A549 (cell line): Measurements from ENCODE around the gene FRMD1. TPM values are rescaled to one million over a fixed set of nuclear protein-coding genes. Genes with fewer than 3 reads are reported as not detected.

Experiments used
- ATAC-seq, 2 experiments: fragments of 200-7000 bp in 1 of 2; fragments of >200 bp in 1 of 2; cut with Nextera tagmentation in 1 of 2; cut with Tn5 transposase in 1 of 2; 3 replicates each; pipeline versions ENCODE4 v1.8.0 to v1.9.1; 2018 to 2020; ENCODE audit warnings: mild to moderate bottlenecking in 1 of 2, moderate library complexity in 1 of 2
- CTCF ChIA-PET: fragments of 300-600 bp; sonication (Branson Sonifier 250); formaldehyde crosslinking; extraction: SDS; loops from one replicate; lab custom pipeline; 2021; ENCODE audit warnings: antibody characterized with exemption, inconsistent platforms; lab: Yijun Ruan, JAX
- POLR2A ChIA-PET: fragments of 350-600 bp; formaldehyde crosslinking; extraction: SDS; loops from one replicate; lab custom pipeline; 2021; ENCODE audit warnings: antibody characterized with exemption, inconsistent platforms; lab: Yijun Ruan, JAX
- DNase-seq, 2 experiments: peaks; one replicate each; pipeline versions ENCODE4 v3.0.0 to v3.0.0-alpha.2; 2011 to 2016; ENCODE audit warnings: low read depth in 1 of 2, low spot score in 1 of 2
- FAIRE-seq: peaks from 2 replicates; lab custom pipeline; 2011; peaks lifted over from hg19 to GRCh38; lab: Jason Lieb, UNC
- H3K27ac ChIP-seq, 2 experiments: fragments of >200 bp; sonication (Bioruptor Twin); formaldehyde crosslinking; 3 replicates each; pipeline ENCODE4 v1.5.1; 2016 to 2017
- H3K4me1 ChIP-seq: fragments of >200 bp; sonication (Bioruptor Twin); formaldehyde crosslinking; 3 replicates; pipeline ENCODE4 v1.6.1; 2016
- H3K4me2 ChIP-seq: fragments of >200 bp; sonication (Bioruptor Twin); formaldehyde crosslinking; 3 replicates; pipeline ENCODE4 v1.6.1; 2016
- H3K4me3 ChIP-seq: fragments of >200 bp; sonication (Bioruptor Twin); formaldehyde crosslinking; 3 replicates; pipeline ENCODE4 v1.5.1; 2016
- H3K9me3 ChIP-seq: fragments of >200 bp; sonication (Bioruptor Twin); formaldehyde crosslinking; 3 replicates; pipeline ENCODE4 v1.6.1; 2016
- CBX2 ChIP-seq: fragments of 200-600 bp; sonication (generic); IDR thresholded peaks from 2 replicates; pipeline ENCODE4 v1.6.1; 2016; ENCODE audit warnings: low read depth, mild to moderate bottlenecking, borderline replicate concordance
- CBX8 ChIP-seq: fragments of 200-600 bp; sonication (generic); IDR thresholded peaks from 2 replicates; pipeline ENCODE4 v1.6.1; 2016
- CHD4 ChIP-seq: fragments of 200-600 bp; sonication (generic); IDR thresholded peaks from 2 replicates; pipeline ENCODE4 v1.6.1; 2016; ENCODE audit warnings: antibody characterized with exemption, mild to moderate bottlenecking, borderline replicate concordance
- EHMT2 ChIP-seq: fragments of 200-600 bp; sonication (generic); IDR thresholded peaks from 2 replicates; pipeline ENCODE4 v1.6.1; 2016; ENCODE audit warnings: antibody characterized with exemption, low read depth, mild to moderate bottlenecking, moderate library complexity
- EP300 ChIP-seq, 2 experiments: fragments of >200 bp; sonication (Bioruptor Twin); formaldehyde crosslinking; IDR thresholded peaks; 2 replicates in 1 of 2; 3 replicates in 1 of 2; pipeline ENCODE4 v1.6.1; 2016 to 2017
- FOSL2 ChIP-seq, 2 experiments: fragments of 450-650 bp in 1 of 2; fragments of >200 bp in 1 of 2; sonication (Bioruptor Twin) in 1 of 2; formaldehyde crosslinking; IDR thresholded peaks; 2 replicates each; pipeline versions ENCODE4 v1.5.0 to v1.6.1; 2016 to 2020; ENCODE audit warnings: mild to moderate bottlenecking in 1 of 2, moderate library complexity in 1 of 2
- HES2 ChIP-seq: fragments of >200 bp; sonication (Bioruptor Twin); formaldehyde crosslinking; IDR thresholded peaks from 2 replicates; pipeline ENCODE4 v1.6.1; 2016
- HOXB13 ChIP-seq: fragments of 250-450 bp; sonication (Bioruptor Pico); IDR thresholded peaks from 2 replicates; pipeline ENCODE4 v1.5.0; 2020; ENCODE audit warnings: low read depth, mild to moderate bottlenecking, moderate library complexity
- HOXB5 ChIP-seq: fragments of 250-450 bp; sonication (Bioruptor Pico); IDR thresholded peaks from 2 replicates; pipeline ENCODE4 v1.5.0; 2020; ENCODE audit warnings: mild to moderate bottlenecking, moderate library complexity
- JUNB ChIP-seq: fragments of >200 bp; sonication (Bioruptor Twin); formaldehyde crosslinking; IDR thresholded peaks from 2 replicates; pipeline ENCODE4 v1.6.1; 2016
- KDM1A ChIP-seq: fragments of 200-600 bp; sonication (generic); IDR thresholded peaks from 2 replicates; pipeline ENCODE4 v1.6.1; 2016; ENCODE audit warnings: low read depth, mild to moderate bottlenecking
- KDM5A ChIP-seq: fragments of 200-600 bp; sonication (generic); IDR thresholded peaks from 2 replicates; pipeline ENCODE4 v1.6.1; 2016; ENCODE audit warnings: antibody characterized with exemption, mild to moderate bottlenecking
- MAZ ChIP-seq: fragments of 150-350 bp; IDR thresholded peaks from 2 replicates; pipeline ENCODE4 v1.6.1; 2014; ENCODE audit warnings: antibody characterized with exemption, low read depth, low read length, borderline replicate concordance
- MYC ChIP-seq: IDR thresholded peaks from 2 replicates; pipeline ENCODE4 v1.6.1; 2012; ENCODE audit warnings: mild to moderate bottlenecking, inconsistent platforms, low read length, improper control_type of control experiment, borderline replicate concordance
- NFE2L2 ChIP-seq: fragments of 150-350 bp; conservative IDR thresholded peaks from 2 replicates; pipeline ENCODE4 v1.6.1; 2014; ENCODE audit warnings: low read length
- NPAS2 ChIP-seq: fragments of 250-450 bp; sonication (Bioruptor Pico); IDR thresholded peaks from 2 replicates; pipeline ENCODE4 v1.8.0; 2022; ENCODE audit warnings: mild to moderate bottlenecking, moderate library complexity, borderline replicate concordance
- NR3C1 ChIP-seq: fragments of >200 bp; sonication (Bioruptor Twin); formaldehyde crosslinking; IDR thresholded peaks from 3 replicates; pipeline ENCODE4 v1.6.1; 2017
- PHF8 ChIP-seq: fragments of 200-600 bp; sonication (generic); IDR thresholded peaks from 2 replicates; pipeline ENCODE4 v1.6.1; 2016; ENCODE audit warnings: low read depth, mild to moderate bottlenecking, antibody characterized with exemption, moderate library complexity, borderline replicate concordance
- POLR2A ChIP-seq: IDR thresholded peaks from 2 replicates; pipeline ENCODE4 v1.6.1; 2012; ENCODE audit warnings: mild to moderate bottlenecking, low read length
- POLR2AphosphoS2 ChIP-seq: conservative IDR thresholded peaks from 2 replicates; pipeline ENCODE4 v1.6.1; 2012; ENCODE audit warnings: low read length, improper control_type of control experiment, inconsistent platforms
- RCOR1 ChIP-seq: fragments of 150-350 bp; IDR thresholded peaks from 2 replicates; pipeline ENCODE4 v1.6.1; 2014; ENCODE audit warnings: antibody characterized with exemption, low read length, low read depth
- TFCP2L1 ChIP-seq: fragments of 250-450 bp; sonication (Bioruptor Pico); IDR thresholded peaks from 2 replicates; pipeline ENCODE4 v1.5.0; 2021; ENCODE audit warnings: mild to moderate bottlenecking
- TP53 ChIP-seq: fragments of 250-450 bp; sonication (Bioruptor Pico); IDR thresholded peaks from 2 replicates; pipeline ENCODE4 v1.5.0; 2021; ENCODE audit warnings: mild to moderate bottlenecking, moderate library complexity
- ZSCAN20 ChIP-seq: fragments of 250-450 bp; sonication (Bioruptor Pico); IDR thresholded peaks from 2 replicates; pipeline ENCODE4 v1.8.0; 2022; ENCODE audit warnings: mild to moderate bottlenecking, moderate library complexity
- WGBS: methylation state at CpG from one replicate; pipeline ENCODE4 v1.1.6; 2017; ENCODE audit errors: missing lambda C conversion rate; 5-methylcytosine and 5-hydroxymethylcytosine counted together
- polyA plus RNA-seq, 4 experiments: library from polyadenylated mRNA; depleted of rRNA in 3 of 4; stranded (reverse); fragments of >200 nt; fragmentation: RNase III in 1 of 4; extraction: RNeasy Plus Mini Kit Qiagen cat#74134 plus additional on column Dnase treatment in 1 of 4; gene quantifications; 2 replicates in 3 of 4; 3 replicates in 1 of 4; pipeline ENCODE4 v1.2.3, GENCODE V29; 2011 to 2017
- TF ChIP-seq, protein P1 (sequence below): fragments of 200-600 bp; sonication (generic); IDR thresholded peaks from 2 replicates; pipeline ENCODE4 v1.6.1; 2016; ENCODE audit warnings: antibody characterized with exemption, mild to moderate bottlenecking, moderate library complexity
- TF ChIP-seq, protein P2 (sequence below): fragments of 150-350 bp; IDR thresholded peaks from 2 replicates; pipeline ENCODE4 v1.6.1; 2014; ENCODE audit warnings: low read depth, mild to moderate bottlenecking, low read length
- TF ChIP-seq, protein P3 (sequence below): fragments of 250-450 bp; sonication (Bioruptor Pico); IDR thresholded peaks from 2 replicates; pipeline ENCODE4 v1.5.0; 2021; ENCODE audit warnings: mild to moderate bottlenecking, moderate library complexity, borderline replicate concordance

The FRMD1 gene
- polyA plus RNA-seq, 2 of the 4 experiments (the other 2 are of a cell fraction), result not detected

DNA sequence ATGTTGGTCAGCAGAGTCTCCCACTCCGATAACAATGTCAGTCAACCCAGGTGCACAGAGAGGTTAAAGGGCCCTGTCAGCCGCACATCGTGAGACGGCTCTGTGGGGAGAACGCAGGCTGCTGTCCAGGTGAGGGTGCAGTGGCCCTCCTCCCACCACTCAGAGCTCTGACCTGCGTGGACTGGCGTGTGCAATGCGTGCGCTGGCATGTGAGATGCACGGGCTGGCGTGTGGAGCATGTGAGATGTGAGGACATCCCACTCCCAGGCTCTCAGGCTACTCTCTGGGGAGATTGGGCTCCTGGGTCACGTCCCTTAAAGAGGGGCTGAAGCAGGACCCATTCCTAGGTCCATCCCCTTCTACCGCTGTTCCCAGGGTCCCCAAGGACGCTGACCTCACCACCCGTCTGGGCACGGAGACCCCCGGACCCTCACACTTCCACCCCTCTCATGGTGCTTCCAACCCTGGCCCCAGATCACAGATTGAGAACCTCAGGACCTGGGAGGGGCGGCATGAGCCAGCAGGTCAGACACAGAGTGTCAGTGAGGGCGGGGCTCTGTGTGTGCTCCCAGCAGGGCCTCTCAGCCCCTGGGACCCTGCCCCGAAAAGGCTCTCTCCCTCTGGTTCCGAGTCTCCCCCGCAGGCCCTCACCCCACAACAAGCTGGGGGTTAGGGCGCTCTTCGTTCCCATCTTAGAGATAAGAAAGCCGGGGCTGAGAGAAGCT, 8.6 kb upstream of the FRMD1 start:
- ATAC-seq, result no peak
- 74% methylated on average over 9 of the region's 25 CpGs for WGBS
- no peak for TF ChIP-seq CHD4
- TF ChIP-seq, protein P1, sequence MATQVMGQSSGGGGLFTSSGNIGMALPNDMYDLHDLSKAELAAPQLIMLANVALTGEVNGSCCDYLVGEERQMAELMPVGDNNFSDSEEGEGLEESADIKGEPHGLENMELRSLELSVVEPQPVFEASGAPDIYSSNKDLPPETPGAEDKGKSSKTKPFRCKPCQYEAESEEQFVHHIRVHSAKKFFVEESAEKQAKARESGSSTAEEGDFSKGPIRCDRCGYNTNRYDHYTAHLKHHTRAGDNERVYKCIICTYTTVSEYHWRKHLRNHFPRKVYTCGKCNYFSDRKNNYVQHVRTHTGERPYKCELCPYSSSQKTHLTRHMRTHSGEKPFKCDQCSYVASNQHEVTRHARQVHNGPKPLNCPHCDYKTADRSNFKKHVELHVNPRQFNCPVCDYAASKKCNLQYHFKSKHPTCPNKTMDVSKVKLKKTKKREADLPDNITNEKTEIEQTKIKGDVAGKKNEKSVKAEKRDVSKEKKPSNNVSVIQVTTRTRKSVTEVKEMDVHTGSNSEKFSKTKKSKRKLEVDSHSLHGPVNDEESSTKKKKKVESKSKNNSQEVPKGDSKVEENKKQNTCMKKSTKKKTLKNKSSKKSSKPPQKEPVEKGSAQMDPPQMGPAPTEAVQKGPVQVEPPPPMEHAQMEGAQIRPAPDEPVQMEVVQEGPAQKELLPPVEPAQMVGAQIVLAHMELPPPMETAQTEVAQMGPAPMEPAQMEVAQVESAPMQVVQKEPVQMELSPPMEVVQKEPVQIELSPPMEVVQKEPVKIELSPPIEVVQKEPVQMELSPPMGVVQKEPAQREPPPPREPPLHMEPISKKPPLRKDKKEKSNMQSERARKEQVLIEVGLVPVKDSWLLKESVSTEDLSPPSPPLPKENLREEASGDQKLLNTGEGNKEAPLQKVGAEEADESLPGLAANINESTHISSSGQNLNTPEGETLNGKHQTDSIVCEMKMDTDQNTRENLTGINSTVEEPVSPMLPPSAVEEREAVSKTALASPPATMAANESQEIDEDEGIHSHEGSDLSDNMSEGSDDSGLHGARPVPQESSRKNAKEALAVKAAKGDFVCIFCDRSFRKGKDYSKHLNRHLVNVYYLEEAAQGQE, result no peak
- TF ChIP-seq KDM5A, result no peak
- no peak for TF ChIP-seq TP53 (CRISPR knock-in tag)
- TF ChIP-seq HOXB5, result no peak
- no peak for TF ChIP-seq NR3C1
- TF ChIP-seq EHMT2, result no peak
- TF ChIP-seq PHF8, result no peak
- no peak for TF ChIP-seq TFCP2L1 (CRISPR knock-in tag)
- TF ChIP-seq HES2, result no peak
- no peak for TF ChIP-seq MYC
- TF ChIP-seq RCOR1, result no peak
- TF ChIP-seq POLR2AphosphoS2, result no peak
- TF ChIP-seq, protein P2, sequence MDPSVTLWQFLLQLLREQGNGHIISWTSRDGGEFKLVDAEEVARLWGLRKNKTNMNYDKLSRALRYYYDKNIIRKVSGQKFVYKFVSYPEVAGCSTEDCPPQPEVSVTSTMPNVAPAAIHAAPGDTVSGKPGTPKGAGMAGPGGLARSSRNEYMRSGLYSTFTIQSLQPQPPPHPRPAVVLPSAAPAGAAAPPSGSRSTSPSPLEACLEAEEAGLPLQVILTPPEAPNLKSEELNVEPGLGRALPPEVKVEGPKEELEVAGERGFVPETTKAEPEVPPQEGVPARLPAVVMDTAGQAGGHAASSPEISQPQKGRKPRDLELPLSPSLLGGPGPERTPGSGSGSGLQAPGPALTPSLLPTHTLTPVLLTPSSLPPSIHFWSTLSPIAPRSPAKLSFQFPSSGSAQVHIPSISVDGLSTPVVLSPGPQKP, result no peak
- no peak for TF ChIP-seq MAZ
- TF ChIP-seq, protein P3, sequence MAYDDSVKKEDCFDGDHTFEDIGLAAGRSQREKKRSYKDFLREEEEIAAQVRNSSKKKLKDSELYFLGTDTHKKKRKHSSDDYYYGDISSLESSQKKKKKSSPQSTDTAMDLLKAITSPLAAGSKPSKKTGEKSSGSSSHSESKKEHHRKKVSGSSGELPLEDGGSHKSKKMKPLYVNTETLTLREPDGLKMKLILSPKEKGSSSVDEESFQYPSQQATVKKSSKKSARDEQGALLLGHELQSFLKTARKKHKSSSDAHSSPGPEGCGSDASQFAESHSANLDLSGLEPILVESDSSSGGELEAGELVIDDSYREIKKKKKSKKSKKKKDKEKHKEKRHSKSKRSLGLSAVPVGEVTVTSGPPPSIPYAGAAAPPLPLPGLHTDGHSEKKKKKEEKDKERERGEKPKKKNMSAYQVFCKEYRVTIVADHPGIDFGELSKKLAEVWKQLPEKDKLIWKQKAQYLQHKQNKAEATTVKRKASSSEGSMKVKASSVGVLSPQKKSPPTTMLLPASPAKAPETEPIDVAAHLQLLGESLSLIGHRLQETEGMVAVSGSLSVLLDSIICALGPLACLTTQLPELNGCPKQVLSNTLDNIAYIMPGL (CRISPR knock-in tag), result no peak
- CTCF ChIA-PET, result no interaction called here
- no peaks in the 10 kb centered on the region for H3K4me1 ChIP-seq
- H3K9me3 ChIP-seq, result no peaks in the 10 kb centered on the region
- POLR2A ChIA-PET, result no interaction called here
- no peak overlapping the region for H3K27ac ChIP-seq
- no peak overlapping the region for H3K4me3 ChIP-seq
- no peak for DNase-seq
- no peak overlapping the region for H3K4me2 ChIP-seq
- no peak for FAIRE-seq

DNA sequence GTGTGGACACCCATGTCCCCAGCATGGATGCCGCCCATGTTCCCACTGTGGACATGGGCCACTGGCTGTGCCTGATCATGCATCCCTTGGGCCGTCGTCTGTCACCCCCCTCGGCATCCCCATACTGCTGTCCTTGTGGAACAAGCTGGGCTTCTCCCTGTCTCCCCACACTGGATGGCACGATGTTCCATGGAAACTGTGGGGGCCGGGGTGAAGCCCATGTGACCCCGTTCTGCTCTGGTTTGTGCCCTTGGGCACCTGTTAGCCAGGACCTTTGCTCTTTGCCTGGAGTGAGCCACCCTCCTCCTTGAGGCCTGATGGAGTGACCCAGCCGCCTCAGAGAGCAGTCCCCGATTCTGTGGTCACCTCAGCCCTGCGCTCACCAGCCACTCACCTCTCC, 7.6 kb upstream of the FRMD1 start:
- Histone ChIP-seq H3K4me2 (no peak overlapping the region), H3K4me3 (no peak overlapping the region), H3K4me1 (no peaks in the 10 kb centered on the region), H3K9me3 (no peaks in the 10 kb centered on the region), H3K27ac (no peak overlapping the region)
- TF ChIP-seq HOXB5 (no peak), CBX2 (no peak), KDM5A (no peak), HOXB13 (CRISPR knock-in tag) (no peak), POLR2A (no peak), NFE2L2 (no peak), FOSL2 (IDR thresholded peaks at IDR 0.05) (no peak), FOSL2 (CRISPR knock-in tag; IDR thresholded peaks at IDR 0.05) (no peak), ZSCAN20 (CRISPR knock-in tag) (no peak), CBX8 (no peak), NPAS2 (no peak), EP300 (IDR thresholded peaks at IDR 0.05) (no peak), JUNB (no peak), KDM1A (no peak)
- ChIA-PET CTCF (no interaction called here), POLR2A (no interaction called here)
- ATAC-seq (no peak), DNase-seq (no peak), FAIRE-seq (no peak)
- 63% methylated on average over 9 of the region's 10 CpGs for WGBS
